Hepatic stellate cell (primary cell): ENCODE measurements around the gene RNF121.

Experiments
- DNase-seq: peaks from one replicate; pipeline ENCODE4 v3.0.0; 2011; ENCODE audit warnings: low spot score

The RNF121 gene

DNA sequence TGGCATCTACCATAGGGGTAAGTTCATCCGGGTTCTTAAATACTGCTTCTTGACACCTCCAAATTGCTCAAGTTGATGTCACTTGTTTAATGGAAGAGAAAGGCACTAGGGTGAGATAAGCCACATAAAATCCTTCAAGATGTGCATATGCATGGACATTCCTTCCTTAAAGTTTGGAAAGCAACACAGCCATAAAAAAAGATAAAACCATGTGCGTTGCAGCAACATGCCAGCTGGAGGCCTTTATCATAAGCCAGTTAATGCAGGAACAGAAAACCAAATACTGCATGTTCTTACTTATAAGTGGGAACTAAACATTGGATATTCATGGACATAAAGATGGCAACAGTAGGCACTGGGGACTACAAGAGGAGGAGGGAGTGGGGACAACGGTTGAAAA, 61.9 kb downstream of the RNF121 start:
- no peak for DNase-seq

DNA sequence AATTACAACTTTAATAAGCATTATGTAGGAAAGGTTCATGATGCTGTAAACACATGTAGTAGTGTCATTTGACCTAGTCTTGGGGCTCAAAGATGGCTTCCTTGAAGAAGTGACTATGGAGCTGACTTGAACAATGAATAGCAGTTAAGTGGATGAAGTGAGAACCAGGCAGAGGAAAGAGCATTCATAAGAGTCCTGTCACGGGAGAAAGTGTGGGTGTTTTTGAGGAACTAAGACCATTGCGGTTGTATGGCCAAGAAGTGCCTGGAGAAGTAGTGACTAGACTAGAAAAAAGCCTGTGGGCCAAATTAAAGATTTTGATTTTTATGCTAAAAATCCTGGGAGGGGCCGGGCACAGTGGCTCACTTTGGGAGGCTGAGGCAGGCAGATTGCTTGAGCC, 62.6 kb downstream of the RNF121 start:
- DNase-seq: no peak

DNA sequence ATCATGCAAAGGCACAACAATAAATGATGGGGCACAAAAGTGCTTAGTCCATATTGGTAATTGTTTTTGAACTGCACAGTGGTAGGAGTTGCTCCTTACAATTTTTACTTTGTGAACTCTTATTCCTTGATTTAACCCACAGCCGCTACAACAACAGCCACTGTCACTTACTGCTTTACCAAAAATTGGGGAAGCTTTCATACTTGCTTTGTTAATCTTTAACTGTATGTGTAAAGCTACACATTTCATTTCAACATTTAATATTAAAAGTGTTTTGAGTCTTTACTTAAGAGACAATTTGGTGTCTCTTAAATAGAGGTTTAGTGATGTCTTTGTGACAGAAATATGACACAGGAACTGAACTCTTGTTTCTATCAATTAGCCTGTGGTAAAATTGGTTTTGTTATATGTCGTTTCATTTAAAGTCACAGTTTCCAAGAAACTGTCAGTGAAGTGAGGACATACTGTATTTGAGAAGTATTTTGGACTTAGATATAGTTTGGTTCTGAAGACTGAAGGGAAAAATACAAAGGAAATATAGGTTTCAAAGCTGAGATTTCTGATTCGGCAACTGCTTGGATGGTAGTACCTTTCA, 63.4 kb downstream of the RNF121 start:
- no peak for DNase-seq

GRCh38 chr11:71994786-71995185, 65.9 kb downstream of the RNF121 start:
- no peak for DNase-seq

GRCh38 chr11:71995726-71996291, 67.0 kb downstream of the RNF121 start:
- no peak for DNase-seq

- no peak for DNase-seq
These were observed 67.7 kb downstream of the RNF121 start for GRCh38 chr11:71996517-71996916.

DNA sequence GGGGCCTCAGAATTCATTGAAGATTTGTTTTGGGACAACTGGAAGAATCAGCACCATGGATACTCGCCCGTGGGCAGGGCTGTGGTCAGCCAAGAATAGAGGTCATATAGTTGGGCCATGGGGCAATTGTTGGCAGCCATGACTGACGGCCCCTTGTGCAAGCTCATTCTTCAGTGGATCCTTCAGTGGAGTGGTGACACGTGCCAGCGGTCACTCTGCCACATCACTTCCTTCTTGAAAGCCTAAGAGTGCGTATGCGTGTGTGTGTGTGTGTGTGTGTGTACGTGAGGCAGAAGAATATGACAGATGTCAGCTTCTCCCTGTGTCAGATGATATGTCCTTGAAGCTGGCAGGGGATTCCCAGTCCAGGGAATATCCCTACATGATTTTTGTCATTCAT, 68.1 kb downstream of the RNF121 start:
- DNase-seq: no peak

DNA sequence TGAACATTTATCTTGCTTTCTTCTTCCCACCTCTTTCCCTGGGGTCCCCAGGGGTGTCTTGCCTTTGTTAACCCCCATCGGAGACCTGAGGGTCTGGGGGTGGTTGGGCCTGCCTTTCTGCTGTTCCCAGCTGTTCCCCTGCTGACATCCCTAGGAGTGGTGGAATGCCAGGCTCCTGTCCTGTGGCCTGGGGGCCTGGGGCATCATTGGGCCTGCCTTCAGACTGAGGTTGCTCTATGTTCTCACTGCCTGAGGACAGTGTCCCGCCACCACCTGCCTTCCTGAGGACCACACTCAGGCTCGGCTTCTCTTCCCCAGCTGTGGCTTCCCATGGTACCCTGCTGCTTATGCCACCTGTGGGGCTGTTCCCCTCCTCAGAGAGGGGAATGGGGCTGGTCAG, 68.7 kb downstream of the RNF121 start:
- DNase-seq: no peak

- DNase-seq: no peak
These were observed 69.2 kb downstream of the RNF121 start for GRCh38 chr11:71998061-71998460.

DNA sequence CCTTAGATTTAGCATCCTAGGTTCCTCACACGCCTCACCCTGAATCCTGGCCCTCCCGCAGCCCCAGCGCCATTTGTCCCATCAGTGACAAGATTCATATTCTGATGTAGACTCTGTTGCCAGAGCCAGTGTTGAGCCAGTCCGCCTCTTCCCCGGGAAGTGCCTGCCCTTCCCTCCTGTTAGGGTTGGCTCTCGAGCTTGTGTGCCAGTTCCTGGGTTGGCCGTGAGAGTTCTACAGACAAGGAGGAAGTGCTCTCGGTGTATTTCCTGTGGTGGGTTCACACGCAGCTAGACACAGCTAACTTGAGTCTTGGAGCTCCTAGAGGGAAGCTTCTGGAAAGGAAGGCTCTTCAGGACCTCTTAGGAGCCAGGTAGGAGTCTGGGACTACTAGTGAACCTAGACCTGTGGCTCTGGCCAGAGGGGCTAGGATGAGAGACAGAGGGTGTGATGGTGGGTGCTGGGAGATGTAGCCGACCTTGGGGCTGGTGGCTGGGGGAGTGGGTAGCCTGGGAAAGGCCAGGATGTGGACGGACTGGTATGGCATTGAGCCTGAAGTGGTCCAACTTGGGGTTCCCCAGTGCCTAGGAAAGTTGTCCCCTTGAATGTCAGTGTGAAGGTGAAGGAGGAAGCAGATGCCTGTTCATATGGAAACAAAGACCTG, 69.9 kb downstream of the RNF121 start, which contains the start of gene IL18BP:
TSS of gene IL18BP (plus strand) at position 261 of the 662 bp plus-strand sequence. CDS start 1,076 bp downstream, outside the sequence.
- no peak for DNase-seq

DNA sequence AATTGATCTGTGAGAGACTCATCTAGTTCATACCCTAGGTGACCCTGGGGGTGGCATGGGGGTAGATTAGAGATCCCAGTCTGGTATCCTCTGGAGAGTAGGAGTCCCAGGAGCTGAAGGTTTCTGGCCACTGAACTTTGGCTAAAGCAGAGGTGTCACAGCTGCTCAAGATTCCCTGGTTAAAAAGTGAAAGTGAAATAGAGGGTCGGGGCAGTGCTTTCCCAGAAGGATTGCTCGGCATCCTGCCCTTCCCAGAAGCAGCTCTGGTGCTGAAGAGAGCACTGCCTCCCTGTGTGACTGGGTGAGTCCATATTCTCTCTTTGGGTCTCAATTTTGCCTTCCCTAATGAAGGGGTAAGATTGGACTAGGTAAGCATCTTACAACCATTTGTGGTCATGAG, 70.5 kb downstream of the RNF121 start:
- DNase-seq: peak; percentile 77

GRCh38 chr11:71999798-72000197, 71.0 kb downstream of the RNF121 start:
- no peak for DNase-seq

DNA sequence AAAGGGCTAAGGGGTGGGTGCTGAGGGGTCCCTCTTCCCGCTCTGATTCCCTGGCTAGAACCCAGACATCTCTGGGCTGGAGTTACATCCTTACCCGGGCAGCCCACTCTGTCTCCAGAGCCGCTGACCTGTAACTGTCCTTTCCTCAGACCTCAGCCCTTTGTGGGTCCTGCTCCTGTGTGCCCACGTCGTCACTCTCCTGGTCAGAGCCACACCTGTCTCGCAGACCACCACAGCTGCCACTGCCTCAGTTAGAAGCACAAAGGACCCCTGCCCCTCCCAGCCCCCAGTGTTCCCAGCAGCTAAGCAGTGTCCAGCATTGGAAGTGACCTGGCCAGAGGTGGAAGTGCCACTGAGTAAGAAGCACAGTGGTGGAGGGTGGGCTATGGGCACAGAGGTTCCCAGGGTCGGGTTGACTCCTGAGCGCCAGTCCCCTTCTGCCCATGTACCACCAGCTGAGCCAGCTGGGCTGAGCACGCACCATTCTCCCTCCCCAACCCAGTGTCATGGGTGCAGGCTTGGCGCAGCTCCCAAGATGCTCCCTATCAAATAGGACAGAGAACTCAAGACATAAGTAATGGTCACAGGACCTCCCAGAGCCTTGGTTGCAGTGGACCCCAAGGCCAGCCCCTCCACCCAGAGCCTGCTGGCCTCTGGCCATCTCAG, 71.5 kb downstream of the RNF121 start:
- DNase-seq: no peak

DNA sequence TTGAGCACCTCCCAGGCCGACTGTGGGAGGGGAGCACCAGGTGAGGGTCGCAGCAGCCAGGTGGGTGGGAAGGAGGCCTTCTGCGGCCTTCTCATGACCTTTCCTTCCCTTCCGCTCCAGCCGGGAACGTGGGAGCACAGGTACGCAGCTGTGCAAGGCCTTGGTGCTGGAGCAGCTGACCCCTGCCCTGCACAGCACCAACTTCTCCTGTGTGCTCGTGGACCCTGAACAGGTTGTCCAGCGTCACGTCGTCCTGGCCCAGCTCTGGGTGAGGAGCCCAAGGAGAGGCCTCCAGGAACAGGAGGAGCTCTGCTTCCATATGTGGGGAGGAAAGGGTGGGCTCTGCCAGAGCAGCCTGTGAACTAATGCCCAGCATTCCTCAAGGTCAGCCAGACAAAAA, 72.4 kb downstream of the RNF121 start:
- no peak for DNase-seq

DNA sequence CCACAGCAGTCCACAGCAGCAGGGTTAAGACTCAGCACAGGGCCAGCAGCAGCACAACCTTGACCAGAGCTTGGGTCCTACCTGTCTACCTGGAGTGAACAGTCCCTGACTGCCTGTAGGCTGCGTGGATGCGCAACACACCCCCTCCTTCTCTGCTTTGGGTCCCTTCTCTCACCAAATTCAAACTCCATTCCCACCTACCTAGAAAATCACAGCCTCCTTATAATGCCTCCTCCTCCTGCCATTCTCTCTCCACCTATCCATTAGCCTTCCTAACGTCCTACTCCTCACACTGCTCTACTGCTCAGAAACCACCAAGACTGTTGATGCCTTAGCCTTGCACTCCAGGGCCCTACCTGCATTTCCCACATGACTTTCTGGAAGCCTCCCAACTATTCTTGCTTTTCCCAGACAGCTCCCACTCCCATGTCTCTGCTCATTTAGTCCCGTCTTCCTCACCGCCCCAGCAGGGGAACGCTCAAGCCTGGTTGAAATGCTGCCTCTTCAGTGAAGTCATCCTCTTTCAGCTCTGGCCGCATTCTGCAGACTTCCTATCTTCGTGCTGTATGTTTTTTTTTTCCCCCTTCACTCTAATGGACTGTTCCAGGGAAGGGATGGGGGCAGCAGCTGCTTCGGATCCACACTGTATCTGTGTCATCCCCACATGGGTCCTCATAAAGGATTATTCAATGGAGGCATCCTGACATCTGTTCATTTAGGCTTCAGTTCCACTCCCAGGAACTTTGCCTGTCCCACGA, 73.2 kb downstream of the RNF121 start:
- no peak for DNase-seq

- no peak for DNase-seq
These were observed 74.3 kb downstream of the RNF121 start for GRCh38 chr11:72002841-72003775.

- no peak for DNase-seq
These were observed 74.9 kb downstream of the RNF121 start for GRCh38 chr11:72003776-72004171.

DNA sequence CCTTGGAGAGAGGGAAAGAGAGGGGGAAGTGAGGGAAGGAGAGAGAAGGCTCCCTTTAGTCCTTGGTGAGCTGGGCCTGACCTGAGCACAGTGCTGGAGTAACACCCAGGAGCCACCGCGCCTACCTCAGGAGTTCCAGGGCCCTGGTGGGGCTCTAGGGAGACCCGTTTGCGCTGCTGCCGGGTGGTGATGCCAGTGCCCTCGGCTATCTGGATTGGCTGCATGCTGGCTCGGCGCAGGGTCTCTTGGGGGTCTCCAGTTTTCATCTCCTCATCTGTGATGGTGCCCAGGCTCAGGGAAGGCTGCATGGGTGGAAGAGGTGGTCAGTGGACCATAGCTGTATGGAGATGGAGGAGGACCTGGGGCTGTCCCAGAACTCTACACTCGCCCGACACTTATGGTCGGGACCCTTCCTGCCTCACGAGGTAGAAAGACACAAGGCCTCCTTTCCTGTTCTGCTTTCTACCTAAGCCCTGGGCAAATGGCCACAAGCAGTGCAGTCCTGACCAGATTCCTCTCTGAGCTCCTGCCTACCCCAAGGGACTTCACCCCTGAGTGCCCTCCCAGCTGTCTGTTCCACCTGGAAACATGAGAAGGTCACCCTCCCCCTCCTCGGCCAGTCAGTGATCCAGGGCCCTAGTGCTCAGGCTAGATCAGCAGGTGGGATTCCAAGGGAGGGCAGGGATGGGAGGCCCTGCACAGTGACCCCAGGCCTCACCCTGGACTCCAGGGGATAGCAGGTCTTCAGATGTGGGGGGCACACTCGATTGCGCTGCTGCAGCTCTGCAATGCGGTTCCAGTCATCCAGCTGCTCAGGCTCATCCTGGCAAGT, 75.9 kb downstream of the RNF121 start:
- DNase-seq: no peak

DNA sequence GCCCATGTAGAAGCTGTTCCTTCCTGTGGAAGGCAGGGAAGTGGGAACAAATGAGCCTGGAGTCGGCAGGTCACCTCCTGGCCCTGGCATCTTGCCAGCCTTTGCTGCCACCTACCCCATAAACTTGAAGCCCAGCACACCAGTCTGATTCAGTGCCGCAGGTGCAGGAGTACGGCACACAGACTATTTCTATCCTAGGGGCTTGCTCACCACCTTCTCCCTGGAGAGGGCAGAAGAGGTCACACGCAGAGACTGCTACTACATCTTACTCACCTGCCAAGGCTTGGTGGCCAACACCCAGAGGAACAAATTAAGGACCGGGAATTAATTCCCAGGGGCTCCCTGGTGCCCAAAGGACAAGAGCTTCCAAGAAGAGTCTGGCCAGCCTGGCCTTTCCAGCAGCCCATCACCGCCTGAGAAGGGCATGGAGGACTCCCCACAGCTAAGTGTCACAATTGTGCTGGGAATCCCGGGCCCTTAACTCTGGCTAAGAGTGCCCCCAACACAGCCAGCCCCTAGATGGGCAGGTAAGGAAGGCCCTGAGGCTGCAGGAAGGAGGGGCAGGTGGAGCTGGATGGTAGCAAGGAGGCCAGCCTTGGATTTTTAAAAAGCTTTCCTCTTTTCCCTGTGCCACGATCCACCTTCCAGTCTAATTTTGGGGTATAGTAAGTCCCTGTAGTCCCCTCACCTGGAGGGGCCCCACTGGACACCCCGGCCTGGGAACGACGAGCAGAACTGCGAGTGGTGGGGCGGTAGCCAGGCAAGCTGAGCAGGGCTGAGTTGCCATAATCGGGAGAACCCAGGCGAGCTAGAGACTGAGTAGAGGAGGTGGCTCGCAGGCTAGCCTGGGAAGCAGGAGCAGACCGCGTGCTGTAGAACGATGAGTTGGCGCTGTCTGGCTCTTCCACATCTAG, 76.8 kb downstream of the RNF121 start:
- DNase-seq: no peak
